ENCODE data around the gene PRDM16.

PRDM16 gene

DNA sequence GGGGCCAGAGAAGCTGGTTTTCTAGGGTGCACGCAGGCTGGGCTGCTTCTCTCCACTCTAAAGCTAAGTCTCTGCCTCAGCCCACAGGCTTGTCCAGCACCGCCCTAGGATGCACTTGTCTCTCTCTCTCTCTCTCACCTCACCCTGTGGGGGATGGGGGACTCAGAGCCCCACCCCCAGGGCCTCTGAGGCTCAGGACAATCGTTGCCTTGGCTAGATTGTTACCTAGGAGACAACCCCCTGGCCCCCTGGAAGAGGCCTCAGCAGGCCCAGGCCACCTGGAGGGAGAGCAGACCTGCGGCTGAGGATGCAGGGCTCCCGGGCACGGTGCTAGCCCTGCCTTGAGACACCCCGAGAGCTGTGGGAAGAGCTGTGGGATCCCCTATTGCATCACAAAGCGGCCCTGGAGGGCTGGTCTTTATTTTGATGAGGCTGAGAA, 47.8 kb upstream of the PRDM16 start, which contains the start of gene ACTRT2:
TSS of gene ACTRT2 (plus strand) at position 235 of the 439 bp plus-strand sequence. CDS start 220 bp downstream, outside the sequence.
- Histone ChIP-seq H3K9me3 (ENCODE audit: insufficient read depth, low read length, severe bottlenecking) (peaks cover 2% of the 10 kb centered on the region), H3K4me2 (ENCODE audit: insufficient read depth, low read length) (no peak within 1 kb of the TSS), H3K27me3 (ENCODE audit: insufficient read depth, low read length, poor library complexity) (no peaks in the 10 kb centered on the region), H3K79me2 (ENCODE audit: insufficient read depth, low read length) (no peaks in the 10 kb centered on the region), H2AFZ (ENCODE audit: low read depth, low read length) (no peak within 1 kb of the TSS), H4K20me1 (ENCODE audit: insufficient read depth, low read length) (no peaks in the 10 kb centered on the region), H3K4me3 (ENCODE audit: low read depth in 1 of 2, low read length in 2 of 2) (no peak within 1 kb of the TSS), H3K36me3 (ENCODE audit: insufficient read depth, low read length) (no peaks in the 10 kb centered on the region), H3K4me1 (ENCODE audit: insufficient read depth, low read length) (no peaks in the 10 kb centered on the region), H3K27ac (ENCODE audit: low read length) (no peak within 1 kb of the TSS), H3K9ac (ENCODE audit: low read depth, low read length) (no peak within 1 kb of the TSS)
- DNase-seq (no peak), ATAC-seq (ENCODE audit: insufficient read depth, low read depth) (no peak)
- no peak for TF ChIP-seq EZH2 (IDR thresholded peaks at IDR 0.05; ENCODE audit: borderline replicate concordance, low read depth, low read length, severe bottlenecking)
- TF ChIP-seq, protein P1, sequence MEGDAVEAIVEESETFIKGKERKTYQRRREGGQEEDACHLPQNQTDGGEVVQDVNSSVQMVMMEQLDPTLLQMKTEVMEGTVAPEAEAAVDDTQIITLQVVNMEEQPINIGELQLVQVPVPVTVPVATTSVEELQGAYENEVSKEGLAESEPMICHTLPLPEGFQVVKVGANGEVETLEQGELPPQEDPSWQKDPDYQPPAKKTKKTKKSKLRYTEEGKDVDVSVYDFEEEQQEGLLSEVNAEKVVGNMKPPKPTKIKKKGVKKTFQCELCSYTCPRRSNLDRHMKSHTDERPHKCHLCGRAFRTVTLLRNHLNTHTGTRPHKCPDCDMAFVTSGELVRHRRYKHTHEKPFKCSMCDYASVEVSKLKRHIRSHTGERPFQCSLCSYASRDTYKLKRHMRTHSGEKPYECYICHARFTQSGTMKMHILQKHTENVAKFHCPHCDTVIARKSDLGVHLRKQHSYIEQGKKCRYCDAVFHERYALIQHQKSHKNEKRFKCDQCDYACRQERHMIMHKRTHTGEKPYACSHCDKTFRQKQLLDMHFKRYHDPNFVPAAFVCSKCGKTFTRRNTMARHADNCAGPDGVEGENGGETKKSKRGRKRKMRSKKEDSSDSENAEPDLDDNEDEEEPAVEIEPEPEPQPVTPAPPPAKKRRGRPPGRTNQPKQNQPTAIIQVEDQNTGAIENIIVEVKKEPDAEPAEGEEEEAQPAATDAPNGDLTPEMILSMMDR (IDR thresholded peaks at IDR 0.05; ENCODE audit: borderline replicate concordance, extremely low read depth, low read length, poor library complexity, severe bottlenecking), result no peak

DNA sequence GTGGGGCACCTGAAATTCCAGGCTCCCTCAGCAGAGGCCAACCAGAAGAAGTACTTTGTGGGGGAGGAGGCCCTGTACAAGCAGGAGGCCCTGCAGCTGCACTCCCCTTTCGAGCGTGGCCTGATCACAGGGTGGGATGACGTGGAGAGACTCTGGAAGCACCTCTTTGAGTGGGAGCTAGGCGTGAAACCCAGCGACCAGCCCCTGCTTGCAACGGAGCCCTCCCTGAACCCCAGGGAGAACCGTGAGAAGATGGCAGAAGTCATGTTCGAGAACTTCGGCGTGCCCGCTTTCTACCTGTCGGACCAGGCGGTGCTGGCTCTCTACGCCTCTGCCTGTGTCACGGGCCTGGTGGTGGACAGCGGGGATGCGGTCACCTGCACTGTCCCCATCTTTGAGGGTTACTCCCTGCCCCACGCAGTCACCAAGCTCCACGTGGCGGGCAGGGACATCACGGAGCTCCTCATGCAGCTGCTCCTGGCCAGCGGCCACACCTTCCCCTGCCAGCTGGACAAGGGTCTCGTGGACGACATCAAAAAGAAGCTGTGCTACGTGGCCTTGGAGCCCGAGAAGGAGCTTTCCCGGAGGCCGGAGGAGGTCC, 47.1 kb upstream of the PRDM16 start:
- Histone ChIP-seq H3K4me1 (ENCODE audit: insufficient read depth, low read length) (no peaks in the 10 kb centered on the region), H3K79me2 (ENCODE audit: insufficient read depth, low read length) (no peaks in the 10 kb centered on the region), H3K9me3 (ENCODE audit: insufficient read depth, low read length, severe bottlenecking) (peaks cover 2% of the 10 kb centered on the region), H4K20me1 (ENCODE audit: insufficient read depth, low read length) (no peaks in the 10 kb centered on the region), H3K27ac (ENCODE audit: low read length) (no peak overlapping the region), H3K36me3 (ENCODE audit: insufficient read depth, low read length) (no peaks in the 10 kb centered on the region), H3K4me2 (ENCODE audit: insufficient read depth, low read length) (no peak overlapping the region), H3K27me3 (ENCODE audit: insufficient read depth, low read length, poor library complexity) (no peaks in the 10 kb centered on the region), H3K9ac (ENCODE audit: low read depth, low read length) (no peak overlapping the region), H3K4me3 (ENCODE audit: low read depth in 1 of 2, low read length in 2 of 2) (no peak overlapping the region), H2AFZ (ENCODE audit: low read depth, low read length) (no peak overlapping the region)
- DNase-seq, result no peak
- no peak for ATAC-seq (ENCODE audit: insufficient read depth, low read depth)
- TF ChIP-seq, protein P1 (IDR thresholded peaks at IDR 0.05; ENCODE audit: borderline replicate concordance, extremely low read depth, low read length, poor library complexity, severe bottlenecking), result no peak
- no peak for TF ChIP-seq EZH2 (IDR thresholded peaks at IDR 0.05; ENCODE audit: borderline replicate concordance, low read depth, low read length, severe bottlenecking)

DNA sequence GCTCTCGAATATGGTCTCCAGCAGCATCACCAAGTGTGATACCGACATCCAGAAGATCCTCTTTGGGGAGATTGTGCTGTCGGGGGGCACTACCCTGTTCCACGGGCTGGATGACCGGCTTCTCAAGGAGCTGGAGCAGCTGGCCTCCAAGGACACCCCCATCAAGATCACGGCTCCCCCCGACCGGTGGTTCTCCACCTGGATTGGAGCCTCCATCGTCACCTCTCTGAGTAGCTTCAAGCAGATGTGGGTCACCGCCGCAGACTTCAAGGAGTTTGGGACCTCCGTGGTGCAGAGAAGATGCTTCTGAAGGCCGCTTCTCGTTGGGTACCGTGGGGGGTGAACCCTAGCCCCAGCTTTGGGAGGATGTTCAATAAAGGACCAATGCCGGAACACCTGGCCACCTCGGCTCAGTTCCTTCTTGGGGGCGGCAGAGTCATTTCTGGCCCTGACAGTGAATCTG, 46.5 kb upstream of the PRDM16 start:
- H3K4me2 ChIP-seq (ENCODE audit: insufficient read depth, low read length), result no peak overlapping the region
- DNase-seq (no peak), ATAC-seq (ENCODE audit: insufficient read depth, low read depth) (no peak)
- peaks cover 2% of the 10 kb centered on the region for H3K9me3 ChIP-seq (ENCODE audit: insufficient read depth, low read length, severe bottlenecking)
- H3K4me3 ChIP-seq (ENCODE audit: low read depth in 1 of 2, low read length in 2 of 2), result no peak overlapping the region
- H3K79me2 ChIP-seq (ENCODE audit: insufficient read depth, low read length), result no peaks in the 10 kb centered on the region
- no peaks in the 10 kb centered on the region for H4K20me1 ChIP-seq (ENCODE audit: insufficient read depth, low read length)
- no peak overlapping the region for H3K27ac ChIP-seq (ENCODE audit: low read length)
- no peaks in the 10 kb centered on the region for H3K27me3 ChIP-seq (ENCODE audit: insufficient read depth, low read length, poor library complexity)
- no peak overlapping the region for H2AFZ ChIP-seq (ENCODE audit: low read depth, low read length)
- no peak overlapping the region for H3K9ac ChIP-seq (ENCODE audit: low read depth, low read length)
- no peak for TF ChIP-seq EZH2 (IDR thresholded peaks at IDR 0.05; ENCODE audit: borderline replicate concordance, low read depth, low read length, severe bottlenecking)
- TF ChIP-seq, protein P1 (IDR thresholded peaks at IDR 0.05; ENCODE audit: borderline replicate concordance, extremely low read depth, low read length, poor library complexity, severe bottlenecking), result no peak
- no peaks in the 10 kb centered on the region for H3K4me1 ChIP-seq (ENCODE audit: insufficient read depth, low read length)
- H3K36me3 ChIP-seq (ENCODE audit: insufficient read depth, low read length), result no peaks in the 10 kb centered on the region
